Neural crest cell (in vitro differentiated cells): ENCODE measurements around the gene HNRNPA2B1. TPM values are rescaled to one million over a fixed set of nuclear protein-coding genes. Genes with fewer than 3 reads are reported as not detected.

Experiments used
- DNase-seq: peaks from one replicate; pipeline ENCODE4 v3.0.0; 2021; ENCODE audit warnings: low read depth, mixed read lengths, low spot score
- H3K27ac Mint-ChIP-seq: one replicate; pipeline ENCODE4 v1.8.0; 2021; ENCODE audit warnings: mild to moderate bottlenecking, mixed read lengths; ENCODE audit not compliant: unreplicated experiment
- H3K27me3 Mint-ChIP-seq: 2 replicates; pipeline ENCODE4 v1.8.0; 2021; ENCODE audit warnings: low read depth, mild to moderate bottlenecking, mixed read lengths
- H3K36me3 Mint-ChIP-seq: 2 replicates; pipeline ENCODE4 v1.8.0; 2021; ENCODE audit warnings: low read depth, mild to moderate bottlenecking, mixed read lengths
- H3K4me1 Mint-ChIP-seq: 2 replicates; pipeline ENCODE4 v1.8.0; 2021; ENCODE audit warnings: mixed read lengths
- H3K4me3 Mint-ChIP-seq: one replicate; pipeline ENCODE4 v1.8.0; 2021; ENCODE audit warnings: mild to moderate bottlenecking, mixed read lengths
- H3K9me3 Mint-ChIP-seq: 2 replicates; pipeline ENCODE4 v1.8.0; 2021; ENCODE audit warnings: mixed read lengths
- CTCF ChIP-seq: fragments of 200-600 bp; sonication (generic); conservative IDR thresholded peaks from 2 replicates; pipeline ENCODE4 v1.5.0; 2021; ENCODE audit warnings: antibody characterized with exemption, mild to moderate bottlenecking
- long read RNA-seq: library from polyadenylated mRNA; unstranded; transcript quantifications from one replicate; pipeline ENCODE4 v2.0.0, GENCODE V29; 2020
- total RNA-seq: library from RNA; stranded (reverse); gene quantifications from 2 replicates; pipeline ENCODE4 v1.2.1, GENCODE V29; 2021

The HNRNPA2B1 gene
- 1,068 and 1,071 TPM in 2 replicates for total RNA-seq
- long read RNA-seq, full-length matches to known transcripts, result 688 of 886 reads
- long read RNA-seq, partial matches to known transcripts, result 87 of 886 reads
- long read RNA-seq, other reads (novel, unspliced or antisense), result 111 of 886 reads

GRCh38 chr7:26200444-26201246, at the start of gene HNRNPA2B1:
Gene HNRNPA2B1, minus strand, starts transcription at chr7:26200746. Its CDS starts 169 bp downstream, at chr7:26200577.
- peak within 1 kb of the TSS; percentile 99 for H3K27ac Mint-ChIP-seq
- H3K27me3 Mint-ChIP-seq, result peaks cover 43% of the 10 kb centered on the region
- peak within 1 kb of the TSS; percentile 100 for H3K4me3 Mint-ChIP-seq
- H3K9me3 Mint-ChIP-seq, result peaks cover 6% of the 10 kb centered on the region
- peaks cover 62% of the 10 kb centered on the region for H3K4me1 Mint-ChIP-seq
- DNase-seq, result peak; percentile 99
- H3K36me3 Mint-ChIP-seq, result peaks cover 53% of the 10 kb centered on the region
- TF ChIP-seq CTCF, result no peak

- no peaks in the 10 kb centered on the region for H3K4me1 Mint-ChIP-seq
These were observed 49.7 kb upstream of the HNRNPA2B1 start for GRCh38 chr7:26250239-26250638.

GRCh38 chr7:26245150-26245549, 44.6 kb upstream of the HNRNPA2B1 start:
- Mint-ChIP-seq H3K27me3 (no peaks in the 10 kb centered on the region), H3K9me3 (no peaks in the 10 kb centered on the region), H3K36me3 (no peaks in the 10 kb centered on the region), H3K27ac (no peak overlapping the region), H3K4me3 (no peak overlapping the region), H3K4me1 (no peaks in the 10 kb centered on the region)
- no peak for DNase-seq
- TF ChIP-seq CTCF, result no peak

More at GRCh38 chr7:26250239-26250638, 49.7 kb upstream of the HNRNPA2B1 start:
- no peaks in the 10 kb centered on the region for H3K27me3 Mint-ChIP-seq
- no peak overlapping the region for H3K27ac Mint-ChIP-seq
- H3K9me3 Mint-ChIP-seq, result no peaks in the 10 kb centered on the region
- no peak for TF ChIP-seq CTCF
- H3K36me3 Mint-ChIP-seq, result no peaks in the 10 kb centered on the region
- H3K4me3 Mint-ChIP-seq, result no peak overlapping the region
- DNase-seq, result no peak

GRCh38 chr7:26238032-26238431, 37.5 kb upstream of the HNRNPA2B1 start:
- Mint-ChIP-seq H3K27me3 (no peaks in the 10 kb centered on the region), H3K9me3 (no peaks in the 10 kb centered on the region), H3K36me3 (no peaks in the 10 kb centered on the region), H3K4me3 (no peak overlapping the region), H3K4me1 (no peaks in the 10 kb centered on the region), H3K27ac (no peak overlapping the region)
- no peak for DNase-seq
- no peak for TF ChIP-seq CTCF

DNA sequence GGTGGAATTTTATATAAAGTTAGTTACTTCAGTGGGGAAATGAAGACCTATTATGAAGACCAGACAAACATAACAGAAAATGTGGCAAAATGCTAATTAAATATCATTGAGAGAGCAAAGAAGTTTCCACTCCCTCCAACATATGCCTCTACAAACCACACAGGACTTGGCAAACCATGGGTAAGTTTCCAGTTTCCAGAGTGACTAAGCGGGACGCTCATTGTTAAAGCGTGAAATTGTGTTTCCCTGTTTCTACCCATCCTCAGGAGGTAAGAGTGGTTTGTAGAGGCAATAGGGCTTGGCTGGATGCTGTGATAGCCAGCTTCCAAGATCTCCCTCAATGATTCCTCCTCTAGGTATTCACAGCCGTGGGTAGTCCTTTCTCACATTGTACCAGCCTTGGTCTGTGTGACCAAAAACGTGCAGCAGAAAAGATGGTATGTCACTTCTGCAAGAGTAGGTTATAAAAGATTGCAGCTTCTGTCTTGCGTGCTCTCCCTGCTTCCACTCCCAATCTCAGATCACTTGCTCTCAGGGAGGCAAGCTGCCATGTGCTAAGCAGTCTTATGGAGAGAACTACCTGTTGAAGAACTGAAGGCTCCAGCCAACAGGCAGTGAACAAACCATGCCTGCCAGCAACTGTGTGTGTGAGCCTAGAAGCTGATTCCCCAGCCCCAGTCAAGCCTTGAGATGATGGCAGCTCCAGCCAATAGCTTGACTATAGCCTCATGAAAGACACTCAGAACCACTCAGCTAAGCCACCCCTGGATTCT, 36.7 kb upstream of the HNRNPA2B1 start:
- Mint-ChIP-seq H3K4me1 (no peaks in the 10 kb centered on the region), H3K4me3 (no peak overlapping the region), H3K9me3 (no peaks in the 10 kb centered on the region), H3K36me3 (no peaks in the 10 kb centered on the region), H3K27ac (no peak overlapping the region), H3K27me3 (no peaks in the 10 kb centered on the region)
- DNase-seq, result no peak
- TF ChIP-seq CTCF, result no peak
